Measurements from ENCODE around the gene SSTR5. TPM values are rescaled to one million over a fixed set of nuclear protein-coding genes. Genes with fewer than 3 reads are reported as not detected.

Gene SSTR5
- total and polyA plus RNA-seq, 2 experiments from 2014 or later, result 0.77 to 1.3 TPM

DNA sequence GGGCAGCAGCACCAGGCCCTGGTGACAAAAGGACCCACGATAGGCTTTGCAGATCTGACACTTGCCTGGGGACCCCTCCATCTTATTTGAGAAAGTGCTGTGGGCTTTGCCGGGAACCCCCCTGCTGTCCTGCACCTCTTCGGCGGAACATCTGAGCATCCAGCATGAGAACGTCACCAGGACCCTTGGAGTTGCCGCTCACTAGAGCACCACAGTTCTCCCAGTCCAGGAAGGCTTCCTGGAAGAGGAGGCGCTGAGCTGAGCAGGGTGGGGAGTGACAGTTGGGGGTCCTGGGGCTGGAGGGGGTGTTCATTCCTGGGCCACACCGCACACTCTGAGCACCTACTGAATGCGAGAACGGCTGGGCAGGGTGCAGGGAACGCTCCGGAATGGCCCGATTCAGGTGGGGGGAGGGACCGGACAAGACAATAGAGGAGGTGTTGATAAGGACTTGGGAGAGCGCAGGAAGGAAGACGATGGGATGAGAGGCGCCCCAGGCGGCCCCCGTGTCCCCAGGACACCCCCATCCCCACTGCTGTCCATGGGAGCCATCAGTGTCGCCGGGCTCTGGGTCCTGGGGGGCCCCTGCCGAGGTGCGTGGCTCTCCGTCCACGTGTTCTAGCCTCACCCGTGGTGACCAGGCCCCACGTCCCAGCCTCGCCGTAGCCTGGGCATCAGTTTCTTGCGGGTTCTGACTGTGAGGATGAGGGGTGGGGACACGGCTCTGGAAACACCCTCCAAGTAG, 55.6 kb downstream of the SSTR5 start:
- TF ChIP-seq, protein P1, sequence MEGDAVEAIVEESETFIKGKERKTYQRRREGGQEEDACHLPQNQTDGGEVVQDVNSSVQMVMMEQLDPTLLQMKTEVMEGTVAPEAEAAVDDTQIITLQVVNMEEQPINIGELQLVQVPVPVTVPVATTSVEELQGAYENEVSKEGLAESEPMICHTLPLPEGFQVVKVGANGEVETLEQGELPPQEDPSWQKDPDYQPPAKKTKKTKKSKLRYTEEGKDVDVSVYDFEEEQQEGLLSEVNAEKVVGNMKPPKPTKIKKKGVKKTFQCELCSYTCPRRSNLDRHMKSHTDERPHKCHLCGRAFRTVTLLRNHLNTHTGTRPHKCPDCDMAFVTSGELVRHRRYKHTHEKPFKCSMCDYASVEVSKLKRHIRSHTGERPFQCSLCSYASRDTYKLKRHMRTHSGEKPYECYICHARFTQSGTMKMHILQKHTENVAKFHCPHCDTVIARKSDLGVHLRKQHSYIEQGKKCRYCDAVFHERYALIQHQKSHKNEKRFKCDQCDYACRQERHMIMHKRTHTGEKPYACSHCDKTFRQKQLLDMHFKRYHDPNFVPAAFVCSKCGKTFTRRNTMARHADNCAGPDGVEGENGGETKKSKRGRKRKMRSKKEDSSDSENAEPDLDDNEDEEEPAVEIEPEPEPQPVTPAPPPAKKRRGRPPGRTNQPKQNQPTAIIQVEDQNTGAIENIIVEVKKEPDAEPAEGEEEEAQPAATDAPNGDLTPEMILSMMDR (IDR thresholded peaks at IDR 0.05; ENCODE audit: poor library complexity), result no peak
- no peak for TF ChIP-seq EZH2 (IDR thresholded peaks at IDR 0.05; ENCODE audit: borderline replicate concordance)
- no peak for TF ChIP-seq EZH2phosphoT487 (IDR thresholded peaks at IDR 0.05; ENCODE audit: low read depth, severe bottlenecking, unreplicated experiment)
- DNase-seq (ENCODE audit: low spot score), result no peak
- Histone ChIP-seq H3K4me3 (no peak overlapping the region), H3K36me3 (replicated peaks; ENCODE audit: insufficient read depth, low read depth) (no peaks in the 10 kb centered on the region), H3K27me3 (no peaks in the 10 kb centered on the region), H3K4me2 (no peak overlapping the region), H2AFZ (no peak overlapping the region), H4K20me1 (ENCODE audit: insufficient read depth, poor library complexity, severe bottlenecking) (no peaks in the 10 kb centered on the region), H3K9me2 (replicated peaks; ENCODE audit: insufficient read depth) (no peaks in the 10 kb centered on the region), H3K79me2 (no peaks in the 10 kb centered on the region), H3K4me1 (ENCODE audit: insufficient read depth) (no peaks in the 10 kb centered on the region), H3K9me3 (ENCODE audit: low read depth) (no peaks in the 10 kb centered on the region), H3K27ac (no peak overlapping the region)
- WGBS (ENCODE audit: low lambda C conversion rate, missing lambda C conversion rate), result 92% methylated on average over 24 of the region's 31 CpGs

DNA sequence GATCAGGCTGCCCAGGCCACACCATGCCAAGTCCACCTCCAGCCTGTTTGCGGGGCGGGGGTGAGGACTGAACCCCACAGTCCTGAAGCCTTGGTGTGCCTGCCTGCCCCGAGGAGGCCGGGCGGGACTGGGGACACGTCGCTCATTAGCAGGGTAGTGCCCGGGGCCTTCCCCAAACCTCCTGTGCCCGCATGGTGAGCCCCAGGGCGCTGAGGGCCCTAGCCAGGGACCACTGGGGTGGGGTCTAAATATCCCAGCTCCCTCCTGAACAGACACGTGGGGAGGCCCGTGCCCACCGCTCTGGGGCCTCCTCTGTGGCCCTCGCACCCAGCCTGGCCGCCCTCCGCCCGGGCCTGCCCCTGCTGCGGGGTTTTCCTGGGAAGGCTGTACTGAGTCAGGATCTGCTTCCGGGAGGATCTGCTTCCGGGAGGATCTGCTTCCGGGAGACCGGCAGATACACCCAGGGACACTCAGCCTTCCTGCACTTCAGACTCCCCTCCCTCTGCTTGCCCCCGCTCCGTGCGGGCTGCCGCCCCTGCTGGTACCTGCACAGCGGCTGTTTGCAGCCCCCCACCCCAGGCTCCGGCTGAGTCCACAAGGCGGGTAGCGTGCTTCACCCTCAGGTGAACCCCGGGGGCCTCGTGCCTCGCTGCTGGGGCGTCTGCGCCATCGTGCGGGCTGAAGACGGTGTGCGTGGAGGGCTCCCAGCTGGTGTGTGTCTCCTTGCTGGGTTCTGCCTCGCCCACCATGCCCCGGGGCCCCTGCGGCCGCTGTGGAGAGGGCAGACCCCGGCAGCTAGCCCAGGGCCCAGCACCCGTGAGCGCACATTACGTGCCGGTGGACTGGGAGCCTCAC, 56.8 kb downstream of the SSTR5 start:
- TF ChIP-seq, protein P1 (IDR thresholded peaks at IDR 0.05; ENCODE audit: poor library complexity), result no peak
- TF ChIP-seq EZH2phosphoT487 (IDR thresholded peaks at IDR 0.05; ENCODE audit: low read depth, severe bottlenecking, unreplicated experiment) (no peak), EZH2 (IDR thresholded peaks at IDR 0.05; ENCODE audit: borderline replicate concordance) (no peak)
- Histone ChIP-seq H4K20me1 (ENCODE audit: insufficient read depth, poor library complexity, severe bottlenecking) (no peaks in the 10 kb centered on the region), H3K4me1 (ENCODE audit: insufficient read depth) (no peaks in the 10 kb centered on the region), H3K4me2 (no peak overlapping the region), H3K9me3 (ENCODE audit: low read depth) (no peaks in the 10 kb centered on the region), H3K36me3 (replicated peaks; ENCODE audit: insufficient read depth, low read depth) (no peaks in the 10 kb centered on the region), H3K27ac (no peak overlapping the region), H3K9me2 (replicated peaks; ENCODE audit: insufficient read depth) (no peaks in the 10 kb centered on the region), H3K79me2 (no peaks in the 10 kb centered on the region), H3K27me3 (no peaks in the 10 kb centered on the region), H3K4me3 (no peak overlapping the region), H2AFZ (no peak overlapping the region)
- no peak for DNase-seq (ENCODE audit: low spot score)
- WGBS (ENCODE audit: low lambda C conversion rate, missing lambda C conversion rate), result 93% methylated on average over 35 of the region's 48 CpGs

- no peaks in the 10 kb centered on the region for H3K36me3 ChIP-seq (replicated peaks; ENCODE audit: insufficient read depth, low read depth)
- H3K9me2 ChIP-seq (replicated peaks; ENCODE audit: insufficient read depth), result no peaks in the 10 kb centered on the region
- no peaks in the 10 kb centered on the region for H3K27me3 ChIP-seq
- 92% methylated on average over 7 of the region's 8 CpGs for WGBS (ENCODE audit: low lambda C conversion rate, missing lambda C conversion rate)
- H3K9me3 ChIP-seq (ENCODE audit: low read depth), result no peaks in the 10 kb centered on the region
- no peaks in the 10 kb centered on the region for H3K4me1 ChIP-seq (ENCODE audit: insufficient read depth)
- no peak for DNase-seq (ENCODE audit: low spot score)
- TF ChIP-seq EZH2phosphoT487 (IDR thresholded peaks at IDR 0.05; ENCODE audit: low read depth, severe bottlenecking, unreplicated experiment) (no peak), EZH2 (IDR thresholded peaks at IDR 0.05; ENCODE audit: borderline replicate concordance) (no peak)
- TF ChIP-seq, protein P1 (IDR thresholded peaks at IDR 0.05; ENCODE audit: poor library complexity), result no peak
- no peaks in the 10 kb centered on the region for H3K79me2 ChIP-seq
- no peak overlapping the region for H2AFZ ChIP-seq
- no peak overlapping the region for H3K27ac ChIP-seq
- H3K4me3 ChIP-seq, result no peak overlapping the region
- H4K20me1 ChIP-seq (ENCODE audit: insufficient read depth, poor library complexity, severe bottlenecking), result no peaks in the 10 kb centered on the region
- no peak overlapping the region for H3K4me2 ChIP-seq
Measured at GRCh38 chr16:1130382-1130781, 57.8 kb downstream of the SSTR5 start.

Other genes starting within 250 kb of the SSTR5 start
- 25.8 and 27.2 TPM in 2 replicates for gene LMF1, start 101.8 kb upstream of the SSTR5 start, total RNA-seq
- 29.3 and 34.3 TPM in 2 replicates for gene LMF1, start 101.8 kb upstream of the SSTR5 start, polyA plus RNA-seq
- gene SOX8, start 91.0 kb upstream of the SSTR5 start, total RNA-seq, result 2.7 and 3.8 TPM in 2 replicates
- gene SOX8, start 91.0 kb upstream of the SSTR5 start, polyA plus RNA-seq, result 3.8 and 4.7 TPM in 2 replicates
- not detected in 2 replicates for gene C1QTNF8, start 23.5 kb downstream of the SSTR5 start, total RNA-seq
- gene C1QTNF8, start 23.5 kb downstream of the SSTR5 start, polyA plus RNA-seq, result 0.10 TPM in 1 of 2 replicates, not detected in the other
- gene CACNA1H, start 80.4 kb downstream of the SSTR5 start, total RNA-seq, result 8.6 and 9.1 TPM in 2 replicates
- gene CACNA1H, start 80.4 kb downstream of the SSTR5 start, polyA plus RNA-seq, result 9.1 and 9.7 TPM in 2 replicates
- 0.67 and 1.3 TPM in 2 replicates for gene TPSG1, start 152.5 kb downstream of the SSTR5 start, total RNA-seq
- 2.0 and 2.3 TPM in 2 replicates for gene TPSG1, start 152.5 kb downstream of the SSTR5 start, polyA plus RNA-seq
- gene TPSB2, start 157.4 kb downstream of the SSTR5 start, total RNA-seq, result not detected in 2 replicates
- gene TPSB2, start 157.4 kb downstream of the SSTR5 start, polyA plus RNA-seq, result not detected in 2 replicates
- not detected in 2 replicates for gene TPSAB1, start 168.0 kb downstream of the SSTR5 start, total RNA-seq
- gene TPSAB1, start 168.0 kb downstream of the SSTR5 start, polyA plus RNA-seq, result not detected in 2 replicates
- gene TPSD1, start 183.3 kb downstream of the SSTR5 start, total RNA-seq, result not detected in 2 replicates
- gene TPSD1, start 183.3 kb downstream of the SSTR5 start, polyA plus RNA-seq, result not detected in 2 replicates
- 76.0 and 78.8 TPM in 2 replicates for gene UBE2I, start 236.9 kb downstream of the SSTR5 start, total RNA-seq
- 150 and 183 TPM in 2 replicates for gene UBE2I, start 236.9 kb downstream of the SSTR5 start, polyA plus RNA-seq

Measured in hepatocyte (in vitro differentiated cells).